ENCODE data around the gene SLC25A39.

DNA sequence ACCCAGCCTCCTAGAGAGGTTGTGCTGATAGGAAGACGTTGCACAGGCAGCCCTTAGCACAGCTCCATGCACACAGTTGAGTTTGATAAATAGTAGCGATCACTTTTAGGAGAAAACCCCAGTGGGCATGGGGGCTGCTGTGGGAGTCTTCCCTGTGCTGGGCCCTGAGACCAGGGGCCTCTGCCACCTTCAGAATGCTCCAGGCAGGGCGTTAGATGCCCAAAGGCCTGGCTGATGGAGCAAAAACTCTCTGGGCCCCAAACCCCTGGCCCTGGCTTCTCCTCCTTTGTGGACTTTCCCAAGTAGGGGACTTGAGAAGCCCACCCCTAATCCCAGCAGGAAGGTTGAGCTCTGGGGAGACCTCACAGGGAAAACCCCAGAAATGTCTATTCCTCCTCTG is 42.4 kb downstream of the SLC25A39 start:
- TF ChIP-seq, protein P1, sequence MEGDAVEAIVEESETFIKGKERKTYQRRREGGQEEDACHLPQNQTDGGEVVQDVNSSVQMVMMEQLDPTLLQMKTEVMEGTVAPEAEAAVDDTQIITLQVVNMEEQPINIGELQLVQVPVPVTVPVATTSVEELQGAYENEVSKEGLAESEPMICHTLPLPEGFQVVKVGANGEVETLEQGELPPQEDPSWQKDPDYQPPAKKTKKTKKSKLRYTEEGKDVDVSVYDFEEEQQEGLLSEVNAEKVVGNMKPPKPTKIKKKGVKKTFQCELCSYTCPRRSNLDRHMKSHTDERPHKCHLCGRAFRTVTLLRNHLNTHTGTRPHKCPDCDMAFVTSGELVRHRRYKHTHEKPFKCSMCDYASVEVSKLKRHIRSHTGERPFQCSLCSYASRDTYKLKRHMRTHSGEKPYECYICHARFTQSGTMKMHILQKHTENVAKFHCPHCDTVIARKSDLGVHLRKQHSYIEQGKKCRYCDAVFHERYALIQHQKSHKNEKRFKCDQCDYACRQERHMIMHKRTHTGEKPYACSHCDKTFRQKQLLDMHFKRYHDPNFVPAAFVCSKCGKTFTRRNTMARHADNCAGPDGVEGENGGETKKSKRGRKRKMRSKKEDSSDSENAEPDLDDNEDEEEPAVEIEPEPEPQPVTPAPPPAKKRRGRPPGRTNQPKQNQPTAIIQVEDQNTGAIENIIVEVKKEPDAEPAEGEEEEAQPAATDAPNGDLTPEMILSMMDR (IDR thresholded peaks at IDR 0.05), result no peak
- TF ChIP-seq POLR2AphosphoS5 (IDR thresholded peaks at IDR 0.05) (no peak), POLR2A (IDR thresholded peaks at IDR 0.05) (no peak)
